DMS 273 treated with DMSO at 0.1 percent for 48 hours (cell line): ENCODE data around the gene SPOCK1.

Source experiments
- DNase-seq: peaks from one replicate; lab custom pipeline; 2025; lab: John Stamatoyannopoulos, UW

The SPOCK1 gene

GRCh38 chr5:137155261-137156000 is 343.7 kb downstream of the SPOCK1 start:
- DNase-seq, result no peak

GRCh38 chr5:137152616-137153015 is 346.5 kb downstream of the SPOCK1 start:
- no peak for DNase-seq

GRCh38 chr5:137148655-137149054 is 350.5 kb downstream of the SPOCK1 start:
- DNase-seq, result no peak

GRCh38 chr5:137148159-137148558 is 351.0 kb downstream of the SPOCK1 start:
- no peak for DNase-seq

- no peak for DNase-seq
Observed at GRCh38 chr5:137147346-137147745, 351.8 kb downstream of the SPOCK1 start.

GRCh38 chr5:137146402-137146890 is 352.7 kb downstream of the SPOCK1 start:
- DNase-seq, result no peak

GRCh38 chr5:137145721-137146120 is 353.4 kb downstream of the SPOCK1 start:
- no peak for DNase-seq

GRCh38 chr5:137144656-137145055 is 354.5 kb downstream of the SPOCK1 start:
- no peak for DNase-seq

GRCh38 chr5:137142764-137143605 is 356.1 kb downstream of the SPOCK1 start:
- DNase-seq, result no peak

GRCh38 chr5:137142346-137142745 is 356.8 kb downstream of the SPOCK1 start:
- no peak for DNase-seq

- no peak for DNase-seq
Observed at GRCh38 chr5:137141779-137142178, 357.3 kb downstream of the SPOCK1 start.

GRCh38 chr5:137136991-137137632 is 362.0 kb downstream of the SPOCK1 start:
- peak; percentile 25 for DNase-seq

GRCh38 chr5:137134920-137135532 is 364.1 kb downstream of the SPOCK1 start:
- DNase-seq, result no peak

GRCh38 chr5:137129886-137130680 is 369.0 kb downstream of the SPOCK1 start:
- DNase-seq, result no peak

- DNase-seq, result no peak
Observed at GRCh38 chr5:137128012-137128411, 371.1 kb downstream of the SPOCK1 start.

GRCh38 chr5:137126829-137127228 is 372.3 kb downstream of the SPOCK1 start:
- DNase-seq, result no peak

GRCh38 chr5:137122558-137122957 is 376.6 kb downstream of the SPOCK1 start:
- DNase-seq, result no peak

GRCh38 chr5:137122075-137122474 is 377.1 kb downstream of the SPOCK1 start:
- DNase-seq, result no peak

- no peak for DNase-seq
Observed at GRCh38 chr5:137119321-137119720, 379.8 kb downstream of the SPOCK1 start.

- no peak for DNase-seq
Observed at GRCh38 chr5:137118629-137119028, 380.5 kb downstream of the SPOCK1 start.

GRCh38 chr5:137115152-137115551 is 384.0 kb downstream of the SPOCK1 start:
- DNase-seq, result no peak
